K562 (cell line): ENCODE results near the gene TENT4B.

Experiments
- EP300 ChIP-seq: IDR thresholded peaks from 2 replicates; pipeline ENCODE4 v1.6.1; 2012; ENCODE audit warnings: low read length, improper control_type of control experiment
- RAD21 ChIP-seq, 2 experiments: fragments of 250-450 bp in 1 of 2; fragments of 450-650 bp in 1 of 2; sonication (Bioruptor Pico) in 1 of 2; formaldehyde crosslinking in 1 of 2; IDR thresholded peaks in 1 of 2; conservative IDR thresholded peaks in 1 of 2; 2 replicates each; pipeline versions ENCODE4 v1.4.0 to v1.8.0; 2020 to 2022; ENCODE audit warnings: mild to moderate bottlenecking in 2 of 2, moderate library complexity in 1 of 2
- SAP30 ChIP-seq: fragments of 200-600 bp; sonication (generic); IDR thresholded peaks from 2 replicates; pipeline ENCODE4 v1.6.1; 2012; ENCODE audit warnings: borderline replicate concordance, low read depth, mild to moderate bottlenecking, moderate library complexity, low read length, control low read depth, inconsistent platforms; ENCODE audit not compliant: insufficient read depth, poor library complexity, severe bottlenecking
- STAT5B ChIP-seq: fragments of 250-450 bp; sonication (Bioruptor Pico); IDR thresholded peaks from 2 replicates; pipeline ENCODE4 v1.8.0; 2021; ENCODE audit warnings: mild to moderate bottlenecking, inconsistent platforms
- YY1 ChIP-seq, 3 experiments: IDR thresholded peaks; 2 replicates each; pipeline ENCODE4 v1.6.1; 2011; ENCODE audit warnings: low read length in 2 of 3, mild to moderate bottlenecking in 2 of 3, moderate library complexity in 2 of 3, borderline replicate concordance in 1 of 3, control low read depth in 1 of 3, low read depth in 1 of 3; ENCODE audit not compliant: insufficient read depth in 3 of 3, insufficient replicate concordance in 2 of 3, control insufficient read depth in 1 of 3, insufficient read length in 1 of 3; ENCODE audit errors: extremely low read depth in 1 of 3
- ZNF146 ChIP-seq: IDR thresholded peaks from one replicate; pipeline ENCODE4 v1.6.1; 2018; ENCODE audit warnings: missing compliant biosample characterization; ENCODE audit not compliant: unreplicated experiment

DNA sequence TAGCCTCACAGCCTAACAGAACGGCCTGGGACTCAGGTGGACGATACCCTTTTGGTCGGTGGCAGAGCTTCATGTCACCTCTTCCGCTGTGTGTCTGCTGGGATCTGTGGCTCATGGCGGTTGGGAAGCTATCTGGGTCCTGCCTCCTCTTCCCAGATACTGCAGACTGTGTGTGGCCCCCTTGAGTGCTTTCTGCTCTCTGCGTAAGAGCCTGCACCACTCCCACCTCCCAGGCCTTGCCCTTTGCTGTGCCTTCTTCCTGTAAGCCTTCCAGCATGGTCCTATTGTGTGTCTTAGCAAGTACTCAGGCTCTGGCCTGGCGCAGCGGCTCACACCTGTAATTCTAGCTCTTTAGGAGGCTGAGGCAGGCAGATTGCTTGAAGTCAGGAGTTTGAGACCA lies 95.7 kb downstream of the TENT4B start:
- TF ChIP-seq EP300 (no peak), SAP30 (no peak), ZNF146 (CRISPR knock-in tag) (no peak), YY1 (IDR thresholded peaks at IDR 0.05; ENCODE audit: borderline replicate concordance in 1 of 3, control insufficient read depth in 1 of 3, extremely low read depth in 1 of 3, insufficient read depth in 3 of 3, insufficient read length in 1 of 3, insufficient replicate concordance in 2 of 3, low read depth in 1 of 3, low read length in 2 of 3) (no peak), RAD21 (CRISPR knock-in tag; conservative IDR thresholded peaks at IDR 0.05 in 1 of 2, IDR thresholded peaks at IDR 0.05 in 1 of 2) (no peak), STAT5B (CRISPR knock-in tag) (no peak)
